AG04450 (cell line): ENCODE data around the gene TSSK1B. TPM values are rescaled to one million over a fixed set of nuclear protein-coding genes. Genes with fewer than 3 reads are reported as not detected.

ENCODE experiments used
- CTCF ChIA-PET: fragments of 300-600, 350-600 bp; formaldehyde crosslinking; extraction: SDS; loops from one replicate; lab custom pipeline; 2022; ENCODE audit warnings: antibody characterized with exemption, inconsistent platforms; lab: Charles Lee
- POLR2A ChIA-PET: fragments of 350-600 bp; formaldehyde crosslinking; extraction: SDS; loops from one replicate; lab custom pipeline; 2021; ENCODE audit warnings: antibody characterized with exemption, inconsistent platforms; lab: Yijun Ruan, JAX
- DNase-seq: peaks from one replicate; pipeline ENCODE4 v3.0.0-alpha.2; 2011; ENCODE audit warnings: low read depth, low spot score
- H3K27ac ChIP-seq: one replicate; pipeline ENCODE4 v1.5.1; 2012; ENCODE audit warnings: low read depth, low read length, control low read depth
- H3K27me3 ChIP-seq: one replicate; pipeline ENCODE4 v1.6.0; 2012; ENCODE audit warnings: low read length; ENCODE audit not compliant: control insufficient read depth, insufficient read depth
- H3K4me3 ChIP-seq: 2 replicates; pipeline ENCODE4 v1.5.1; 2011; ENCODE audit warnings: mild to moderate bottlenecking, low read depth, low read length, control low read depth
- H3K9me3 ChIP-seq: 2 replicates; pipeline ENCODE4 v1.5.1; 2012; ENCODE audit warnings: low read length; ENCODE audit not compliant: control insufficient read depth, insufficient read depth
- CTCF ChIP-seq: IDR thresholded peaks from 2 replicates; pipeline ENCODE4 v1.5.1; 2011; ENCODE audit warnings: low read depth, low read length, control low read depth, inconsistent platforms
- polyA plus RNA-seq: library from polyadenylated mRNA; depleted of rRNA; stranded (reverse); fragments of >200 nt; gene quantifications from 2 replicates; pipeline ENCODE4 v1.2.3, GENCODE V29; 2011

TSSK1B gene
- polyA plus RNA-seq, 1 experiment, result not detected

GRCh38 chr5:113433071-113433470 lies 1.7 kb downstream of the TSSK1B start:
- H3K27ac ChIP-seq, result no peak overlapping the region
- ChIA-PET CTCF (interaction anchor here (1.0 to 1.2 kb wide), 2 partner anchors 15 to 54 kb away, joined by 3 read pairs; no protein-coding TSS in a partner anchor), POLR2A (no interaction called here)
- peaks cover 14% of the 10 kb centered on the region for H3K9me3 ChIP-seq
- no peak for TF ChIP-seq CTCF
- DNase-seq, result no peak
- H3K27me3 ChIP-seq, result peaks cover 3% of the 10 kb centered on the region
- no peak overlapping the region for H3K4me3 ChIP-seq

- Histone ChIP-seq H3K9me3 (peaks cover 1% of the 10 kb centered on the region; the same call in 1 of the 2 replicates), H3K27me3 (peaks cover 2% of the 10 kb centered on the region), H3K4me3 (no peak overlapping the region), H3K27ac (no peak overlapping the region)
- CTCF ChIA-PET, result interaction anchor here (0.6 kb wide), 1 partner anchor 11 kb away, joined by 7 read pairs; no protein-coding TSS in a partner anchor
- DNase-seq, result no peak
- POLR2A ChIA-PET, result interaction anchor here (0.5 kb wide), 1 partner anchor 31 kb away, joined by 3 read pairs; no protein-coding TSS in a partner anchor
- TF ChIP-seq CTCF, result no peak
These were observed 6.8 kb downstream of the TSSK1B start for GRCh38 chr5:113427871-113428574.

- TF ChIP-seq CTCF, result no peak
- POLR2A ChIA-PET, result no interaction called here
- H3K27me3 ChIP-seq, result peaks cover 2% of the 10 kb centered on the region
- H3K4me3 ChIP-seq, result no peak overlapping the region
- H3K9me3 ChIP-seq, result no peaks in the 10 kb centered on the region
- no peak for DNase-seq
- no peak overlapping the region for H3K27ac ChIP-seq
- CTCF ChIA-PET, result no interaction called here
These were observed 8.9 kb downstream of the TSSK1B start for GRCh38 chr5:113425909-113426308.

GRCh38 chr5:113421693-113422092 lies 13.1 kb downstream of the TSSK1B start:
- no peak for TF ChIP-seq CTCF
- ChIA-PET CTCF (no interaction called here), POLR2A (no interaction called here)
- DNase-seq, result no peak
- H3K27ac ChIP-seq, result no peak overlapping the region
- H3K4me3 ChIP-seq, result no peak overlapping the region
- no peaks in the 10 kb centered on the region for H3K9me3 ChIP-seq
- H3K27me3 ChIP-seq, result peaks cover 2% of the 10 kb centered on the region

- H3K4me3 ChIP-seq, result no peak overlapping the region
- CTCF ChIA-PET, result no interaction called here
- no peak for DNase-seq
- H3K9me3 ChIP-seq, result no peaks in the 10 kb centered on the region
- POLR2A ChIA-PET, result no interaction called here
- H3K27ac ChIP-seq, result no peak overlapping the region
- H3K27me3 ChIP-seq, result peaks cover 6% of the 10 kb centered on the region
- no peak for TF ChIP-seq CTCF
These were observed 29.3 kb downstream of the TSSK1B start for GRCh38 chr5:113405530-113405929.
